ENCODE measurements around the gene CXCL17. TPM values are rescaled to one million over a fixed set of nuclear protein-coding genes. Genes with fewer than 3 reads are reported as not detected.
"Not testable (repeated sequence)": the region's sequence is repeated elsewhere in the genome, so short reads cannot be mapped to it uniquely, and the experiment has no call there.

CXCL17 gene
- total RNA-seq, 1 donor, result not detected

DNA sequence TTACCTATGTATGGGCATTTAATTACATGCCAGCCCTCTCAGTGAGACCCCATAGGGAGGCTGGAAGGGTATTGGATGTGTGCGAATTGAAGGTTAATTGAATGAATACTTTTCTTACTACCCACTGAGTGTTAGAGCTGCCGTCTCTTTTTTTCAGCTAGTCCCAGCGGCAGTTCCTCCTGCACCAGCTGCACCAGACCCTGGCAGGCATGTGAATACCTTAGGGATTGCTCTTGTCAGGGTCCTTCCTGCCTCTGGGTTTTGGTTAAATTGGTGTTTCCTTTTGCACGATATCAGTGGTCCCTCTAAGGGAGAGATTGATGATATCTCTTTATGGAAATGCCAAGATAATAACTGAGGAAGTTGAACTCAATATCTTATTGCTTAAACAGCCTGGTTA, 9.8 kb upstream of the CXCL17 start:
- H3K4me3 ChIP-seq (ENCODE audit: low read depth, low read length), result no peak overlapping the region
- no peak for DNase-seq (ENCODE audit: low read depth)
- TF ChIP-seq CTCF (IDR thresholded peaks at IDR 0.05; ENCODE audit: insufficient read depth, low read depth, low read length), result no peak

- peak; percentile 85 for TF ChIP-seq CTCF (IDR thresholded peaks at IDR 0.05; ENCODE audit: insufficient read depth, low read depth, low read length)
- DNase-seq (ENCODE audit: low read depth), result peak; percentile 86
- no peak overlapping the region for H3K4me3 ChIP-seq (ENCODE audit: low read depth, low read length)
These were observed 7.7 kb upstream of the CXCL17 start for GRCh38 chr19:42450314-42450934.

DNA sequence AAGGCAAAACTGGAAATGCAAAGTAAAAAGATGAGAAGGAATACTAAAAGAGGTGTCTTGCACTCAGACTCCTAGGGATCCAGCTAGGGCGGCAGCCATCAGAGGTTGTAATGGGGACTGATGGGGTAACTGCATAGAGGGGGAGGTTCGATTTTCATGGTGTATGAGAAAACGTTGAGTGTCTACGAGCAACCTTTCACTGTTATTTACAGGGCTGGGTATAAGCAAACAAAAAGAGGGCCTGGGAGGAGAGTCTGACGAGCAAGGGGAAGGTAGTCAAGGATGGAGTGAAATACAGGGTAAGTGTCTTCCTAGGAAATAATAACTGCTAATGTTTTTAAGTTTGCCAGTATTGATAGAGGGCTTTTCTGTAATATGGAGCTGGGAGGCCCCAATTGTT, 5.6 kb upstream of the CXCL17 start:
- not testable (repeated sequence) for DNase-seq (ENCODE audit: low read depth); H3K4me3 ChIP-seq (ENCODE audit: low read depth, low read length)

- no peak for DNase-seq (ENCODE audit: low read depth)
- TF ChIP-seq CTCF (IDR thresholded peaks at IDR 0.05; ENCODE audit: insufficient read depth, low read depth, low read length), result no peak
- H3K4me3 ChIP-seq (ENCODE audit: low read depth, low read length), result no peak overlapping the region
These were observed 3.2 kb upstream of the CXCL17 start for GRCh38 chr19:42445948-42446347.

- TF ChIP-seq CTCF (IDR thresholded peaks at IDR 0.05; ENCODE audit: insufficient read depth, low read depth, low read length), result no peak
- no peak overlapping the region for H3K4me3 ChIP-seq (ENCODE audit: low read depth, low read length)
- no peak for DNase-seq (ENCODE audit: low read depth)
These were observed 1.2 kb upstream of the CXCL17 start for GRCh38 chr19:42443944-42444398.

- DNase-seq (ENCODE audit: low read depth), result no peak
- TF ChIP-seq CTCF (IDR thresholded peaks at IDR 0.05; ENCODE audit: insufficient read depth, low read depth, low read length), result no peak
- no peak overlapping the region for H3K4me3 ChIP-seq (ENCODE audit: low read depth, low read length)
These were observed 1.7 kb downstream of the CXCL17 start for GRCh38 chr19:42441049-42441445.

- no peak overlapping the region for H3K4me3 ChIP-seq (ENCODE audit: low read depth, low read length)
- peak; percentile 93 for TF ChIP-seq CTCF (IDR thresholded peaks at IDR 0.05; ENCODE audit: insufficient read depth, low read depth, low read length)
- peak; percentile 66 for DNase-seq (ENCODE audit: low read depth)
These were observed 2.2 kb downstream of the CXCL17 start for GRCh38 chr19:42440357-42441048.

Measured in fibroblast of villous mesenchyme (primary cell).